SU-DHL-6 (cell line): ENCODE data around the gene HTR4.

Experiments used
- H2AFZ ChIP-seq: fragments of 200-600 bp; sonication (generic); 2 replicates; pipeline ENCODE4 v1.6.1; 2014; ENCODE audit warnings: low read depth, mild to moderate bottlenecking, moderate library complexity, mixed read lengths, antibody characterized with exemption, low read length; ENCODE audit not compliant: severe bottlenecking
- H3F3A ChIP-seq: fragments of 200-600 bp; shearing (Covaris generic); 2 replicates; pipeline ENCODE4 v1.6.0; 2016; ENCODE audit warnings: antibody characterized with exemption, mild to moderate bottlenecking; ENCODE audit not compliant: insufficient read depth
- H3K27ac ChIP-seq: fragments of 200-600 bp; sonication (generic); 2 replicates; pipeline ENCODE4 v1.5.1; 2016; ENCODE audit warnings: low read depth, mild to moderate bottlenecking, low read length, moderate library complexity, mixed read lengths
- H3K27me3 ChIP-seq: fragments of 200-600 bp; sonication (generic), shearing (Covaris generic); 2 replicates; pipeline ENCODE4 v1.6.0; 2014; ENCODE audit warnings: mild to moderate bottlenecking, low read length
- H3K36me3 ChIP-seq: fragments of 200-600 bp; sonication (generic); 2 replicates; pipeline ENCODE4 v1.6.1; 2014; ENCODE audit warnings: mild to moderate bottlenecking, low read length, mixed read lengths
- H3K4me2 ChIP-seq: fragments of 300-600, 200-600 bp; shearing (Covaris generic), sonication (generic); 2 replicates; pipeline ENCODE4 v1.6.0; 2014; ENCODE audit warnings: low read length, low read depth, mild to moderate bottlenecking; ENCODE audit not compliant: poor library complexity, severe bottlenecking
- H3K4me3 ChIP-seq: fragments of 200-600 bp; sonication (generic); 2 replicates; pipeline ENCODE4 v1.5.1; 2014; ENCODE audit warnings: antibody characterized with exemption, low read length, mild to moderate bottlenecking, mixed read lengths; ENCODE audit not compliant: insufficient read depth, poor library complexity, severe bottlenecking
- H3K79me2 ChIP-seq: fragments of 200-600 bp; sonication (generic); 2 replicates; pipeline ENCODE4 v1.6.1; 2014; ENCODE audit warnings: mild to moderate bottlenecking, low read length, moderate library complexity; ENCODE audit not compliant: insufficient read depth
- H3K9ac ChIP-seq: fragments of 200-600 bp; sonication (generic); 2 replicates; pipeline ENCODE4 v1.7.0; 2014; ENCODE audit warnings: mild to moderate bottlenecking, low read length
- H3K9me2 ChIP-seq: fragments of 200-600 bp; sonication (generic); replicated peaks from 2 replicates; pipeline ENCODE4 v1.6.1; 2014; ENCODE audit warnings: low read length; ENCODE audit not compliant: insufficient read depth
- H3K9me3 ChIP-seq: fragments of 200-600 bp; sonication (generic); 2 replicates; pipeline ENCODE4 v1.6.1; 2014; ENCODE audit warnings: low read length, mixed read lengths; ENCODE audit not compliant: insufficient read depth
- H4K20me1 ChIP-seq: fragments of 200-600 bp; sonication (generic); 2 replicates; pipeline ENCODE4 v1.6.1; 2014; ENCODE audit warnings: low read depth, mild to moderate bottlenecking, antibody characterized with exemption, low read length, moderate library complexity, mixed read lengths
- CTCF ChIP-seq: fragments of 200-600 bp; sonication (generic); IDR thresholded peaks from one replicate; pipeline ENCODE4 v1.5.1; 2017; ENCODE audit warnings: antibody characterized with exemption, mild to moderate bottlenecking, low read length, moderate library complexity; ENCODE audit not compliant: insufficient read depth, poor library complexity, severe bottlenecking
- EZH2phosphoT487 ChIP-seq: fragments of 200-600 bp; sonication (generic), shearing (Covaris generic); conservative IDR thresholded peaks from 2 replicates; pipeline ENCODE4 v1.6.1; 2018; ENCODE audit warnings: mild to moderate bottlenecking, antibody characterized with exemption, low read length, moderate library complexity, mixed read lengths

HTR4 gene

GRCh38 chr5:148541054-148541835 lies 113.1 kb downstream of the HTR4 start:
- Histone ChIP-seq H3F3A (no peaks in the 10 kb centered on the region), H3K4me3 (no peak overlapping the region), H3K27ac (no peak overlapping the region), H3K9me3 (no peaks in the 10 kb centered on the region), H3K79me2 (no peaks in the 10 kb centered on the region), H3K4me2 (no peak overlapping the region), H2AFZ (no peak overlapping the region), H3K9me2 (no peaks in the 10 kb centered on the region), H3K27me3 (no peaks in the 10 kb centered on the region), H4K20me1 (no peaks in the 10 kb centered on the region), H3K9ac (no peak overlapping the region), H3K36me3 (no peaks in the 10 kb centered on the region)
- TF ChIP-seq CTCF = no peak
- TF ChIP-seq EZH2phosphoT487 = no peak

DNA sequence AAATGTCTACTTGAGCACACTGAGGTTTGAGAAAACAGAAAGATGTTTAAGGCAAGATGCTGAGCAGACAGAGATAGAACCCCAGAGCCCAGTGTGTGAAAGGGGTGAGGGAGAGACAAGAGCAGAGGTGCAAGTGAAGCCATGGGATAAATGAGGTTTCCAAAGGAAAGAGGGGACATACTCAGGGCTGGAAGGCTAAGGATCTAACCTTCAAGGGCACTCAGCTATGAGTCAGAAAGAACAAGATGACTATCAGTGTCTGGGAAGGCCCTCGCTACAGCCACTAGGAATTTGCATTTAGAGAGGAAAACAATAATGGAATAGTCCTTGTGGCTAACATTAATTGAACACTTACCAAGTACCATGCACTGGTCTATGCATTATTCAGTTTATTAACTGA lies 113.7 kb downstream of the HTR4 start:
- Histone ChIP-seq H3K9ac (no peak overlapping the region), H3K4me3 (no peak overlapping the region), H3K79me2 (no peaks in the 10 kb centered on the region), H3K4me2 (no peak overlapping the region), H3K9me2 (no peaks in the 10 kb centered on the region), H3K9me3 (no peaks in the 10 kb centered on the region), H3K27ac (no peak overlapping the region), H3K27me3 (no peaks in the 10 kb centered on the region), H2AFZ (no peak overlapping the region), H3F3A (no peaks in the 10 kb centered on the region), H4K20me1 (no peaks in the 10 kb centered on the region), H3K36me3 (no peaks in the 10 kb centered on the region)
- TF ChIP-seq EZH2phosphoT487 = no peak
- no peak for TF ChIP-seq CTCF

DNA sequence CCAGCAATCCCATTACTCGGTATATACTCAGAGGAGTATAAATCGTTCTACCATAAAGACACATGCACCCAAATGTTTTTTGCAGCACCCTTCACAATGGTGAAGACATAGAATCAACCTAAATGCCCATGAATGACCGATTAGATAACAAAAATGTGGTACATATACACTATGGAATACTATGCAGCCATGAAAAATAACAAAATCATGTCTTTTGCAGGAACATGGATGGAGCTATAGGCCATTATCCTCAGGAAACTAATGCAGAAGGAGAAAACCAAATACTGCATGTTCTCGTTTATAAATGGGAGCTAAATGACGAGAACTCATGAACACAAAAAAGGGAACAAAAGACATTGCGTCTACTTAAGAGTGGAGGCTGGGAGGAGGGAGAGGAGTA lies 114.5 kb downstream of the HTR4 start:
- Histone ChIP-seq H3K27ac (no peak overlapping the region), H4K20me1 (no peaks in the 10 kb centered on the region), H3K9me2 (no peaks in the 10 kb centered on the region), H3K79me2 (no peaks in the 10 kb centered on the region), H3K27me3 (no peaks in the 10 kb centered on the region), H3K4me2 (no peak overlapping the region), H3K4me3 (no peak overlapping the region), H3K9me3 (no peaks in the 10 kb centered on the region), H3K9ac (no peak overlapping the region), H3F3A (no peaks in the 10 kb centered on the region), H2AFZ (no peak overlapping the region), H3K36me3 (no peaks in the 10 kb centered on the region)
- TF ChIP-seq CTCF = no peak
- no peak for TF ChIP-seq EZH2phosphoT487
